ENCODE measurements around the gene TPM3.

Gene TPM3

DNA sequence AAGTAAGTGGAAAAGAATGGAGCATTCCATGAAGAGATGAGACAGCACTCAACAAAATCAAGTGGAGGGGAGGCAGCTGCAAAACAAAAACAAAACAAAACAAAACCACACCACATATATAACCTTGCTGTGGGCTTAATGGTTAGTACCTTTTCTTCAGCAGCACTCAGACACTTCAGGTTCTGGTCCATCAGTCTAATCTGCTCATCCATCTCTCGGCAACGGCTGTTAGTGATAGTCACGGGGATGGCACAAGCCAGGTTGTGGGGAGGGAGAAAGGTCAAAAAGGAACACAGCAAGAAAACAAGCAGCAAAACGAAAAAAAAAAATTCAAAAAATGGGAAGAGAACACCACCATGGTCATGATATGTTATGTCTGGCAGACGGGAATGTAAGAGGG lies 20.0 kb downstream of the TPM3 start:
- DNase-seq, result no peak
- TF ChIP-seq, protein P1, sequence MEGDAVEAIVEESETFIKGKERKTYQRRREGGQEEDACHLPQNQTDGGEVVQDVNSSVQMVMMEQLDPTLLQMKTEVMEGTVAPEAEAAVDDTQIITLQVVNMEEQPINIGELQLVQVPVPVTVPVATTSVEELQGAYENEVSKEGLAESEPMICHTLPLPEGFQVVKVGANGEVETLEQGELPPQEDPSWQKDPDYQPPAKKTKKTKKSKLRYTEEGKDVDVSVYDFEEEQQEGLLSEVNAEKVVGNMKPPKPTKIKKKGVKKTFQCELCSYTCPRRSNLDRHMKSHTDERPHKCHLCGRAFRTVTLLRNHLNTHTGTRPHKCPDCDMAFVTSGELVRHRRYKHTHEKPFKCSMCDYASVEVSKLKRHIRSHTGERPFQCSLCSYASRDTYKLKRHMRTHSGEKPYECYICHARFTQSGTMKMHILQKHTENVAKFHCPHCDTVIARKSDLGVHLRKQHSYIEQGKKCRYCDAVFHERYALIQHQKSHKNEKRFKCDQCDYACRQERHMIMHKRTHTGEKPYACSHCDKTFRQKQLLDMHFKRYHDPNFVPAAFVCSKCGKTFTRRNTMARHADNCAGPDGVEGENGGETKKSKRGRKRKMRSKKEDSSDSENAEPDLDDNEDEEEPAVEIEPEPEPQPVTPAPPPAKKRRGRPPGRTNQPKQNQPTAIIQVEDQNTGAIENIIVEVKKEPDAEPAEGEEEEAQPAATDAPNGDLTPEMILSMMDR (IDR thresholded peaks at IDR 0.05), result no peak
- H3K27me3 ChIP-seq, result no peaks in the 10 kb centered on the region
- intact Hi-C loops (cut with DNase I; ENCODE audit: low total_unique reads), result no loop called here
- H3K4me1 ChIP-seq, result peaks cover 0 to 13% (median 5%) of the 10 kb centered on the region in 4 donors
- no peak overlapping the region for H3K4me3 ChIP-seq
- no peaks in the 10 kb centered on the region for H3K9me3 ChIP-seq
- H3K27ac ChIP-seq, result no peak overlapping the region
- peaks cover 68 to 92% (median 88%) of the 10 kb centered on the region in 3 donors for H3K36me3 ChIP-seq

DNA sequence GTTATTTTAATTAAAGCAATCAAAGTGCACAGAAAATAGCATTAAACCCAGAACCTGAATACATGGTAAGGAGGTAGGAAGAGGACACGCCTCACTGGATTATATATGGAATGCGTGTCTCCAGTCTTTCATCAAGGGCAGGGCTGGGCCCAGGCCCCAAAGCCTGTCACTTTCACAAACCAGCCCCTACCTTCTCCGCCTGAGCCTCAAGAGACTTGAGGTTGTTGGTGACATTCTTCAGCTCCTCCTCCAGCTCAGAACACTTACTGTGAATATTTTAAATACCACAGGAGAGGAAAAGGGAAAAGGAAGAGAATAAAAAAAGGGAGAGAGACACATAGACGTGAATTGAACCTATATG lies 20.7 kb downstream of the TPM3 start:
- H3K9me3 ChIP-seq, result no peaks in the 10 kb centered on the region
- no peak overlapping the region for H3K4me3 ChIP-seq
- no peak overlapping the region for H3K27ac ChIP-seq
- H3K4me1 ChIP-seq, result peaks cover 0 to 6% (median 2%) of the 10 kb centered on the region in 4 donors
- no peak for DNase-seq
- peaks cover 74 to 98% (median 95%) of the 10 kb centered on the region in 3 donors for H3K36me3 ChIP-seq
- intact Hi-C loops (cut with DNase I; ENCODE audit: low total_unique reads), result no loop called here
- TF ChIP-seq, protein P1 (IDR thresholded peaks at IDR 0.05), result no peak
- H3K27me3 ChIP-seq, result no peaks in the 10 kb centered on the region

DNA sequence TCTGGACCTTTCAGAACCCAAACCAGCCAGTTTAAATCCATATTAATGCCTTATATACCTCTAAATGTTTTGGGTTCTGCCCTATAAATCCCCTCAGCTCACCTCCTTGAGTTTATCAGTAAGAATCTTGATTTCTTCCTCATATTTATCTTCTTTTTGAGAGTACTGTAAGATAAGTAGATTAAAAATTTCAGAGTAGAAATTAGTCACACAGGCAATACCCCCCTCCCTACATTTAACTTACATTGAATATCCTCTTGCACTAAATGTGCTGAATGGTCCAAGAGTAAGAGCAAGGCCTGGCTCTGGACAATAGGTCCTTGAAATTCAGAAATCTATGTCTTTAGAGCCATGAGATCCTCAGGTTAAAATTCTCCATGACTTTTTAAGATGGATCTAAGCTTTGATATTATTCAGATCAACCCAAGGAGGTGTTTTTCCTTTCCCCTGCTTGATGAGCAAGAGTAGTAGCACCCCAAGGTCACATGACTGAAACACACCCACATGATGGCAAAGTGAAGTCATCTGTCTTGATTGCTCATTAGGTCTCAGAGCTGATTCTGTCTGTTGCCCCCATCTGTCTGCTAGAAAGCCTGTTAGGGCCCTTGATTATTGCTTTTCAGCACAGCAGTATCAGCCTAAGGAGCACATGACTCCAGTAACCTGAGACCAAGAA lies 21.2 kb downstream of the TPM3 start:
- intact Hi-C loops (cut with DNase I; ENCODE audit: low total_unique reads), result no loop called here
- Histone ChIP-seq H3K4me1 (peaks cover 0 to 1% (median 0%) of the 10 kb centered on the region in 4 donors), H3K9me3 (no peaks in the 10 kb centered on the region), H3K27ac (no peak overlapping the region), H3K27me3 (no peaks in the 10 kb centered on the region), H3K36me3 (peaks cover 80 to 99% (median 96%) of the 10 kb centered on the region in 3 donors), H3K4me3 (no peak overlapping the region)
- TF ChIP-seq, protein P1 (IDR thresholded peaks at IDR 0.05), result no peak
- no peak for DNase-seq

DNA sequence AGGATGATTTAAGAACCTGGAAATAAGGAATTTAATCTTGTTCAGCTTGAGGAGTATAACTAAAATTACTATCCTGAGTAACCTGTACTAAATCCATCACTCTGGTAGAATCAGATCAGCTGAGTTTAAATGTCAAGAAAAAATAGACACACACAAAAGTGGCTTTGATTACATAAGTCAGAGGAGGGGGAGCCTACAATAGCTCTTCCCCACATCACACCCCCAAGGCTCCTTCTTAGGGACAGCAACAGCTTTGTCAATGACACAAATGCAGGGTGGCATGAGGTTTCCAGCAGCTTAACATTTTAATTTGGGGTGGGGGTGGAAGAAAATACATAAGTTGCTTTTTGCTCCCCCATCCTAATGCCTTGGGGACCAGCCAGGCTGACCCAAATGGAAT lies 24.4 kb downstream of the TPM3 start:
- H3K27ac ChIP-seq, result no peak overlapping the region
- peaks cover 93 to 100% (median 98%) of the 10 kb centered on the region in 3 donors for H3K36me3 ChIP-seq

DNA sequence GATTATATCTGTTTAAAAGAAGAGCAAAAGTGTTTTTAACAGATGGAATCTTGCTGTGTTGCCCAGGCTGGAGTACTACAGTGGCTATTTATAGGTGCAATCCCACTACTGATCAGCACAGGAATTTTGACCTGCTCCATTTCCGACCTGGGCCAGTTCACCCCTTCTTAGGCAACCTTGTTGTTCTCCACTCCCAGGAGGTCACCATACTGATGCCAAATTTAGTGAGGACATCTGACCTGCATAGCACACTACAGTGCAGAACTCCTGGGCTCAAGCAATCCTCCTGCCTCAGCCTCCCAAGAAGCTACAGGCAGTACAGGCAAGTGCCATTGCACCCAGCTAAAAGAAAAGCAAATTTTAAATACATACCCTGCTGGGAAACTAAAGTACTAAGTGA lies 25.7 kb downstream of the TPM3 start:
- DNase-seq, result no peak
- Histone ChIP-seq H3K4me3 (no peak overlapping the region), H3K4me1 (no peaks in the 10 kb centered on the region), H3K36me3 (peaks cover 87 to 98% (median 96%) of the 10 kb centered on the region in 3 donors), H3K27me3 (no peaks in the 10 kb centered on the region), H3K27ac (no peak overlapping the region), H3K9me3 (no peaks in the 10 kb centered on the region)
- intact Hi-C loops (cut with DNase I; ENCODE audit: low total_unique reads), result no loop called here
- TF ChIP-seq, protein P1 (IDR thresholded peaks at IDR 0.05), result no peak

More for the DNA sequence above, 24.4 kb downstream of the TPM3 start:
- DNase-seq, result no peak
- no peaks in the 10 kb centered on the region for H3K27me3 ChIP-seq
- intact Hi-C loops (cut with DNase I; ENCODE audit: low total_unique reads), result no loop called here
- H3K4me1 ChIP-seq, result no peaks in the 10 kb centered on the region
- no peak overlapping the region for H3K4me3 ChIP-seq
- H3K9me3 ChIP-seq, result no peaks in the 10 kb centered on the region
- TF ChIP-seq, protein P1 (IDR thresholded peaks at IDR 0.05), result no peak

Measured in tibial artery (tissue), 4 donors.